SW 1271 (cell line): ENCODE measurements around the gene ABLIM2.

ENCODE experiments used
- DNase-seq, 2 experiments: peaks; one replicate each; lab custom pipeline; 2025; lab: John Stamatoyannopoulos, UW

Gene ABLIM2

DNA sequence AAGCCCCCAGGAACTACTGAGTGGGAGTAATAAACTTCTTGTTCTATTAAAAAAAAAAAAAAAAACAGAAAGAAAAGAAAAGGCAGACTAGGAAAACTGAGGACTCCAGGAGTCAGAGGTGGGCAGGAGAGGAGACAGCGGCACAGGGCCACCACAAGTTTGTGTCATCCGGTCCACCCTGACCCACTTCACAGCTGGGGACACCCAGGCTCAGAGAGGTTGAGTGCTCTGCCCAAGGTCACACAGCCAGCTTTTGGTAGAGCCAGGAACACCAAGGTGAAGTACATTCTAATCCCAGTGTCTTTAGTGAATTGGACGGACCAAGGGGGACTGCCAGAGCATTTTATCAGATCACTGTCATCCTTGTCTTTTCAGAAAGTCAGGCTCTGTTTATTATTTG is 16.4 kb upstream of the ABLIM2 start:
- no peak for DNase-seq

DNA sequence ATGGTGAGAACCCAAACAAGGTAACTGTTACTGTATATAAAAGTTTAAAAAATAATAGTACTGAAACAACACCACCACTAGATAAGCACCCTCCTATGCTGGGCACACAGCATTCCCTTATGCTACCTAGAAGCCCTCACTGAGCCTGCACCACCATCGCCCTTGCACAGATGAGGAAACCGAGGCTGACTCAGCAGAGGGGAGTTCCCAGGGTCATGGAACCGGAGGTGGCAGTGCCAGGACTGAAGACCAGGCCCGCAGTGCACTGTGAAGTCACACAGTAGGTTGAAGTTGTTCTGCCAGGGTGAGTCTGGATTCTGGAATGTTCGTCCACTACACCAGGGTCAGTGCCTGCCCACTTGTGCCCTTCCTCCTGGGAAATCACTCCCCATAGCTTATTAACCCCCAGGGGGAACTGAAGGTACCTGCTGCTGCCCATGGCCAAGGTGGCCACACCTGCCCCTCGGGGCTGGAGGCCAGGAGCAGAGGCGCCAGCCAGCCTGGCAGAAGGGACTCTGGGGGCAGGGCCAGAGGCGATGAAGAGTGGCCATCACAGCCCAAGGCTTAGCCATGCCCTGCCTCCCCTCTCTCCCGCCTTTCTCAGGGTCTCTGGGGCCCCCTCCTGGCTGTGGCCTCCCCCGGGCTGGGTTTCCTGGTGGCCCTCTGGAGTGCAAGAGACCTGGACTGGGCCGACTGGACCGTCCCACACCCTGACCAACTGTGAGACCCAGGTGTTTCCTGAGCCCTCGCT is 15.1 kb upstream of the ABLIM2 start:
- DNase-seq: no peak

DNA sequence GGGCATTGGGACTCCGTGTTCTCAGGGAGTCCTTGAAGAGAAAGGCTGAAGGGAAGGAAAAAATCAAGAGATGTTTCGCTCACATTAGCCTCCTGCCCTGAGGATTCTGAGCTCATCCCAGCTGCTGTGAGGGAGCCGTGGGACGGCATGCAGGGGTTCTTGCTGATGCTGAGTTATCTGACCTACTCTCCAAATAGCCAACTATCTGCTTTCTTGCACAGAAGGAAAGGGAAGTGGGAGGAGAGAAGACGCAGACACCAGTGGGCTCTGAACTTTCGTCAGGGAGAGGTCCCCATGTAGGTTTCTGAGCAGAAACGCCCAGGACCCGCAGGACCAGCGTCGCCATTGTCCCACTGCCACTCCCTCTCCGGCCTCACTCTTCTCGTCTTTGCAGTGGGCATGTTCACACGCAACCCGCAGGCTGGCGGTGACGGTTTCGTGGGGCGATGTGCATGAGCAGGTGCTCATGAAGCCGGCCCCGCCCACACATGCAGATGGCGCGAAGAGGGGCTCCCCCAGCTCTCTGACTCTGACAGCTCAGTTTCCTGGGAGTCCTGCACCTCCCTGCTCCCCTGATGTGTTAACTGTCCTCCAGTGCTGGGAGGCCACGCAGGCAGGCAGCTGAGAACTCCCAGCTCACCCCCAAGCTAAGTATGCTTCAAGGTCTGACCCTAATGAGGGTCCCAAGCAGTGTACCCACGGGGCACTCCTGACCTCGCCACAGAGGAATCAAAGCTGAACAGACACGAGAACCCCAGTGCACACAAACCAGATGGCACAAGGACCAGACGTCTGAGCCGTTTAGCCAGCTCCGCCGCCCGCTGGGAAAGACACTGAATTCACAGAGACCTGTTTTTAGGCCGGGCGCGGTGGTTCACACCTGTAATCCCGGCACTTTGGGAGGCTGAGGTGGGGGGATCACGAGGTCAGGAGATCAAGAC is 13.6 kb upstream of the ABLIM2 start:
- no peak for DNase-seq

DNA sequence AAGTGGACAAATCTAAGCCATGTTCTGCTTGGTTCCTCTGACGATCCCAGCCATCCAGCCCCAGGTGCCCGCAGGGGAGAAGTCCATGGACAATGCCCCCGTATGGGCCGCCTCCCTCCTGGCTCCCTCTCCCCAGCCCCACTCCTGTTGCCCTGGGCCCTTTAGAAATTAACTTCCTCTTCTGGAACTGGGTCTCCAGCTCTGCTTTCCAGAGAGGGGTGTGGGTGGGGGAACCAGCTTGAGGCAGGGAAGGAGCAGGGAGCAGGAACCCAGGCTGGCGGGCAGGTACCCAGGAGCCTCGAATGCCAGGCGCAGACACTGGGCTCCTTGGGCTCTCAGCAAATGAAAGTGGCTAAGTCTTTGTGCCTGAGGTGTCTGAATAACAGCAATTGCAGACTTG is 12.7 kb upstream of the ABLIM2 start:
- no peak for DNase-seq

DNA sequence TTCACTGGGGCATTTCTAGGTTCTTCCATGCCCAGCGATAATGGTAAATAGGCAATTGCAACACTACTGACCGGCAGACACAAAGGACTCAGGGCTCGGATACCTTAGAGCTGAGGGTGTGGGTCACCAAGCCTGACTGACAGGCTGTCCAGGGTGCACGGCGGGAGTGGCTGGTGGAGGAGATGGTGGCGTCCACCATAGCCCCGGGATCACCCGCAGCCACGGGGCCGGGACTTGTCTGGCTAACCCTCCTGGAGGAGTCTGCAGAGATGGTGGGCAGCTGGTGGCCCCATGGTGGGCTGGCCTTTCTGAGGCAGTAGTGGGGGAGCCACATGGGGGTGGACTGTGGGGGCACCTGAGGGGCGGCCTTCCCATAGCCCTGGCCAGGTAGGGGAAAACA is 11.7 kb upstream of the ABLIM2 start:
- no peak for DNase-seq

DNA sequence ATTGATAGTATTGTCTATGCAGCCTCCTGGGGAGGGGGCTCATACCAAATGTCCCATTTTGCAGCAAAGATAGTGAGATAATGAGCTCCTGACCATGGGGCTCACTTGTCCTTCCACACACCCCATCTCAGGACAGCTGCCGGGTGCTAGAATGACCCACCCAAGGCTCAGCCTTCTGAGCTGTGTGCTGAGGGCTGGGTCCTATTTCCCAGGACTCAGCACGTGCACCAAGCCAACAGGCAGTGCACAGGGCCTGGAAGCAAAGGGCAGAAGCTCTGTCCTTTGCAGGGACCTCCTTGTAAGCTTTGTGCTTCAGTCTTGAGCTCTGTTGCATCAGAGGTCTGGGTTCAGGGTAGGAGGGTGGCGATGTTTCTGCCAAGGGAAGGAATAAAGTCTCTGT is 11.2 kb upstream of the ABLIM2 start:
- DNase-seq: no peak

DNA sequence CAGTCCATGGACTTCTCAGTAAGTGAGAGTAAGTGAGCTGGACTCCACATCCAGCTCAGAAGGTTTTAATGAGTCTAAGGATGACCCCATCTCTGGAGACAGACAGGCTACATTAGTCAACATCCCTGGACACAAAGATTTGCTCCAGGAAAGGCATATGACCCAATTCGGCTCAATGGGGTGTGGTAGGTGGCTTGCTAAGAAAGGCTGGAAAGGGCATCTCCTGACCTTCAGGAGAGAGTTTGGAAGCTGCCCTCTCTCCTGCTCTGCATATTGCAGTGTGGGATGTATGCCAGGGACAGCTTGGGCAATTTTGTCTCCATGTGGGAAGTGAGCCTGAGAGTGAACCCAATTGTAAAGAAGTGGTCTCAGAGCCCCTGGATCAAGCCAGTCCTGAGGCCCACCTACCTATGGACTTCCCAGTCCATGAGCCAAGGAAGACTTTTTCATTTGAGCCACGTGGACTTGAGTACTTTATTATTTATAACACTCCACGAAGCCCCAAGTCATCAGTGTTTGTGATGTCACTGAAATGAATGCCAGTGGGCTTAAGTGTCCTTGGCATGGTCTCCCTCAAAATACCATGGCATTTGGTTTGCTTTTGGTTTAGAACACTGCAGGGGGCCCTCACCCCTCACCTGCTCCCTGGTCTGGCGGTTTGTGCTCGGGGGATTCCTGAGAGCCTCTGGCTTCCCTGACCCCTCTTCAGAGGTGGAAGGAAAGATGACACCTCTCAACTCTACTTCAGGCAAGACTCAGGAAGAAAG is 10.4 kb upstream of the ABLIM2 start:
- no peak for DNase-seq

DNA sequence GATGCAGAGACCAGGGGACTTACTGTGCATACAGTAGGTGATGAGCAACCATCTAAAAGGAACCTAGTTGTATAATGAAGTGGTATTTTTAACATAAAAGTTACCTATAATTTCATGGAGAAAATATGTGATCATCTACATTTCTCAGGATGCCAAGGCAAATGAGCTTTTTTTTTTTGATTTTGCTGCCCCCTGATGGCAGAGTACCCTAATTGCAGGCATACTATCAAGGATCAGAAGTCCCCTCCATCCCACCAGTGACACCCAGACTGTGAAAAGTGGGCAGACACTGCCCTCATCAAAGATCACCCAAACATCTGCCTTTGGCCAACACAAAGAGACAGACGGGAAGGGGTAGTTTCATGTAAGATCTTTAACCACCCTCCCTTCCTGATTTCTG is 9.6 kb upstream of the ABLIM2 start:
- no peak for DNase-seq

DNA sequence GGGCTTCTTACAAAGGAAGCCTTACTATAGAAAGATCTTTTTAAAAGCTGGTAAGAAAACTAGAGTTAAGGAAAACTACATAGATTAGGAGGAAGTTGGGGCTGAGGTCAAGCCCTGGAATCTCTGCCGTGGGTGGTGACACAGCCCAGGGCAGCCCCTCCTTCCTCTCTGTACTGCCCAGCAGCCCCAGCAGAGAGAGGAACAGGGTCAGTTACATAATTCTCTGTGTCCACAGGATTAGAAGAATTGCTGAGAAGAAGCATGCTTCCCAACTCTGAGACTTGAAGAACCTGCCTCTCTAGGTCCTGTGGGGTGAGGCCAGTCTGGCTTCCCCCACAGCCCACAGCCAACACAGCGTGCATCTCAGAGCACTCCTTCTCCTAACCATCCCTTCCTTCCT is 9.2 kb upstream of the ABLIM2 start:
- DNase-seq: no peak

DNA sequence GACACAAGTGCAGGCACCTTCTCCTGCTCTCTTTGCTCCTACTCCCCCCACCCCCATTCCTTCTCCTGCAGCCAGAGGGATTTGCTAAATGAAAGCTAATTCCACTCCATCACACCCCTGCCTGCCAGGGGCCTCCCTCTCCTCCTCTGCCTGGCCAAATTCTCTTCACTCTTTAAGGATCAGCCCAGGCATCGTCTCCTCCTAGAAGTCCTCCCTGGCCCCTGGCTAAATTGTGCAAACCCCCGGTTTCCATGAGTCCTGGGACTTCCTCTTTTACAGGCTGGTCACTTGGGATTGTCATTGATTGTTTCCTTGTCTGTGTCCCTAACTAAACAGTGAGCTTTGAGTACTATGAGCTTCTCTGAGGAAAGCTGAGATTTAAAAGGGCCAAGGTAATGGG is 8.7 kb upstream of the ABLIM2 start:
- no peak for DNase-seq

DNA sequence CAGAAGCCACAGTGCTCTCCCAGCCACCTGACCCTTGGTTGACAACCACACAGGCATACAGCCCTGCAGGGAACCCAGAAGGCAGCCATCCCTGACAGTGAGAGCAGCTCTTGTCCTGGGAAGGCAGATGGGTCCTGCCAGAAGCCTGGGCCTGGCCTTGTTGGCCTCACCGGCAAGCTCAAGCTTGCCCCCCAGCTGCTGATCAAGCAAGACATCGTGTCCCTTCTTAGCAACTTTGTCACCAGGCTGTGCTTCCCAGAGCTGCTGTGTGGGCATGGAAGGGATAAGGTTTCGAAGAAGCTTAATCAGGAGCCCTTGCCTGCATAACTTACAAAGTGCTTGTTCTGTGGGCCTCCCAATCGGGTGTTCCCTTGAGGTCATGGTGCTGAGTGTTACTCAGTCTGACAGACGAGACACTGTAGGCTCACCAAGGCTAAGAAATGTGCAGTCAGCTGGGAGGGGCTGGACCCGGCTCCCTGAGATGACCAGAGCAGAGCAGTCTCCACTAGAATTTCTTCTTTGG is 6.8 kb upstream of the ABLIM2 start:
- DNase-seq: no peak

DNA sequence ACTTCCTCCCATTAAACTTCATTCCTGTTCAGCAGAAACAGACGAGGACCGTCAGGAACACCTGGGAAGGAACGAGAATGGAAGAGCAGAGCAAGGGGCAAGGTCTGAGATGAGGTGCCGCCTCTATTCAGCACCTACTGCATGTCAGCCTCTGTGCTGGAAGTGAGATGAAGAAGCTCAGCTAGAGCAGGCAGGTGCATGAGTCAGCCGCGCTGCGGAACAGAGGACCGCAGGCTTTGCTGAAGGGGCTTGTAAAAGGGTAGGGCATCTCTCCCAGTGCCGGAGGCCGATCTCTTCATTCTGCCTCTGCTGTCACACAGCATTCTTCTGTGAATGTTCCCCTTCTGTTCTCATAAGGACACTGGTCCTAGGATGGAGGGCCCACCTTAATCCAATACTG is 6.1 kb upstream of the ABLIM2 start:
- no peak for DNase-seq

DNA sequence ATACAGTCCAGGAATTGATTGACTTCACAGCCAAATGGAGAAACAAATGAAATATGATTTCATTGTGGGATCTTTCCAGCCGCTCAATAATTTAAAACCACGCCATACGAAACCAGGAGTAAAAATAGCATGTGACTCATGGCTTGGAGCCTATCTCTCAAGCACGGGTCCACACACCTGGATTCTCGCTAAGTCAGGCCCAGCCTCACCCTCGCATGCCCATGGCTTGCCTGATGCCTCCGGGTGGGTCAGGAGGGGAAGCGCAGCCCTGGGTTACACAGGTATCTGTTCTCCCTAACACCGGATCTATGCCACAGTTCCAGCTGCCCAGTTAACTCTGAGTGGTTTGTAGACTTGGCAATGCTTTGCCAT is 5.6 kb upstream of the ABLIM2 start:
- no peak for DNase-seq

DNA sequence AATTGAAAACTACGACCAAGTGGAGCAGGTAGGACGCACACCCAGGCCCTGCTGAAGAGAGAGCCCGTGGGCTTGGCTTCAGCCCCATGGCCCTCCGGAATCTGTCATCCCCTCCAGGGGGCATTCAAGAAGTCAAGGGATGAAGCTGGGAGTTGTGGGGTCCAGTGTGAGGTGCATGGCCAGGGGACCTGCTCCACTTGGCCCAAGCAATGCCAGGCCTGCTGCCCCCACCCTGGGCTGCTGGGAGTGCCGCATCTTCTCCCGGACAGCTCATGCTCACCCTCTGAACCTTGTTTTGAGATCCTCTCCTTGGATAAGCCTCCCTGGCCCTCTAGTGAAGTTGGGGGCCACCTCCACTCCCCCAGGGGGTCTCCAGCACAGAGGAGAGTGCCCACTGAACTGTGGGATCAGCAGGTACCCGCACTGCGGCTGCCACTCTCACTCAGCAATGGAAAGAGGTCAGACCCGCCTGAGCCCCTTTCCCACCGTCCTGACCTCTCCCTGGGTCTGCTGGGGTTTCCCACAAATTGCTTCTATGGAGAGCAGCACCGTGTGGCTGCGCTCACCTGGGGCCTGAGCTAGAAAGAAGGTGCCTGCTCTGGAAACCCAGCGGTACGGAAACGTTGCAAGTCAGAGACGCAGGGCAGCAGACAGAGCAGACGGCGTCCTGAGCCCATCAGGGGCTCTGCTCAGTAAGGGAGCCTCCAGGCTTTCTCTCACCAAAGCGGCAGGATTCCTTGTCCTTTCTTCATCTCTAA is 5.0 kb upstream of the ABLIM2 start:
- no peak for DNase-seq

DNA sequence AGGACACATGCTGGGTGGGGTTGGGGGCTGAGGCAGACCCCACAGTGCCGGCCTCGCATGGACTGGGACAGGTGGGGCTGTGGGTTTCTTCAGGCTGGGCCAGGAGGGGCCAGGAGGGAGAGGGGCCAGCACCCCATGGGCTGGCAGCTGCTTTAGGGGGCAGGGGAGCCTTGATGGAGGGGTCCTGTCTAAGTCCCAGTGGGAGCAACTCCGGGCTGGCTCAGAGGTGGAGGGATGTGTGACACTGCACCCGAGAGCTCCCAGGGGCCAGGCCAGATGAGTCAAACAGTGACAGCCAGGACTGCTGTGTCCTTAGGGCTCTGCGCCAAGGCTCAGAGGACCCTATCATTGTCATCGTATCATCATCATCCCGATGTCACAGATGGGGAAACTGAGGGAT is 4.4 kb upstream of the ABLIM2 start:
- DNase-seq: no peak

DNA sequence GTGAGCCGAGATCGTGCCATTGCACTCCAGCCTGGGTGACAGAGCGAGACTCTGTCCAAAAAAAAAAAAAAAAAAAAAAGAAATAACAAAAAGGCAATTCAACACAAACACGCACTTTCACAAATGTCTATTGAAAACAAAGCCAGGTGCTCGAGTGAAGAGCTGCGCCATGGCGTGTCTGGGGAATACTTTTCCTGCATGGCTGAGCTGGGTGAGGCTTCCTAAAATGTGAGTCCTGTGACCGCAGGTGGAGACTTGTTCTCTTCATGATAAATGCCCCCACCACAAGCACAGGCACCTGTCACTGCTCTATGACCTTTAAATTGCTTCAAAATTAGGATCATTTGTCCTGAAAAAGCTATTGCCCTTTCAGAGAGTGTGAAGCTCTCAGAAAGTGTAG is 4.0 kb upstream of the ABLIM2 start:
- no peak for DNase-seq

DNA sequence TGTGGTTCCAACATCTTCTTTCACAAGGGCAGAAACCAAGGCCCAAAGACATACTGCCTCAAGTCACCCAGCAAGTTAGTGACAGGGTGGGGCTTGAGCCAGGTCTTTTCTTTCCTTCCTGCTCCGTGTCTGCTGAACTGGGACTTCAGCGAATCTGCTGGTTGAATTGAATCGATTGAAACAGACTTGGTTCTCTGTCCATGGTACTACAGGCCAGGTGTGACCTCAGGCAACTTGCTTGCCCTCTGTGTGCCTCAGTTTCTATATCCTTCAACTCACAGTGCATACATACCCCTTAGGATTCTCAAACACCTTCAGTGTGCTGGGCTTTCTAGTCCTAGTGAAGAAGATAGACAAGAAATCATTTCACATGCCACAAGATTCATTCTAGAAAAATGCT is 2.0 kb upstream of the ABLIM2 start:
- no peak for DNase-seq

DNA sequence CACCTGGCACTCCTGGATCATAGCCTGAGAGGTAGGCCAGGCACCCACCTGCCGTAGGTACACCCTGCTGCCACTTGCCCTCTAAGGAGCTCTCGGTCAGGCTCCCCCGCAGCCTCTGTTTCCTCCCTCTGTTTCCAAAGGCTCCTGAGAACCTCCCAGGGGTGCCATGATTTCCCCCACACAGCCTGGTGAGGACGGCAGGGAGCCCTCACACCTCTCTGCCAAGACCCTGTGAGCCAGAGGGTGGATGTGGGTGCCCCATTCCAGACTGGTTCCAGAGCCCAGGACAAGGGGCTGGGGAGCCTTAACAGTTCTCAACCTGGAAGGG is 1.6 kb upstream of the ABLIM2 start:
- DNase-seq: no peak

DNA sequence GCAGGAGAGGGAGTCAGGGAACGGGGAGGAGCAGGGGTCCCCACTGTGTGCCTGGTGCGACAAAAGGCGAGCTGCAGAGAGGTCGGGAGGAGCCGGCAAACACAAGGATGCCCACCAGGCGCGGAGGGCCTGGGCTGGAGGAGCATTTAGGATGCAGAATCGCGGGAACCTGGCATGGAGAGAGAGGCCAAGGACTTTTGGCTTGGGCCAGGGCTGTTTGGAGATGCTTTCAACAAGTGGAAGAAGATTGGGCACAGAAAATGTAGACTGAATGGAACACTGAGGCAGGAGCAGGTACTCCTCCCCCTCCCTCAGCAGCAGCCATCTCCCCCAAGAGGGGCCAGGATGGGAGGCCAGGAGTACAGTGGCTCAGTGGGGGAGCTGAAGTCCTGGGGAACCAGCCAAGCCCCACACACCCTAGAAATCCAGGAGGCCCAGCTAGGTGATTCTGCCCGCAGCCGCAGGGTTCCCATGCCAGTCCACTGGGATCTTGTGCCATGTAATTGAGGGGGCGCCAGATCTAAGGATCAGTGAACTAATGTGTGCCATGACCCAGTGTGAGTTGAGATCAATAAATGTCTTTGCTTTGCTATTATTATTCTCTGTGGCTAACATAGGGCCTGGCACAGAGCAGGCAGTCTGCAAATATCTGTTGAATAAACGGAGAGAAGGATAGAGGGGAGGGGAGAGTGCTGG is 1.1 kb upstream of the ABLIM2 start:
- DNase-seq: no peak

DNA sequence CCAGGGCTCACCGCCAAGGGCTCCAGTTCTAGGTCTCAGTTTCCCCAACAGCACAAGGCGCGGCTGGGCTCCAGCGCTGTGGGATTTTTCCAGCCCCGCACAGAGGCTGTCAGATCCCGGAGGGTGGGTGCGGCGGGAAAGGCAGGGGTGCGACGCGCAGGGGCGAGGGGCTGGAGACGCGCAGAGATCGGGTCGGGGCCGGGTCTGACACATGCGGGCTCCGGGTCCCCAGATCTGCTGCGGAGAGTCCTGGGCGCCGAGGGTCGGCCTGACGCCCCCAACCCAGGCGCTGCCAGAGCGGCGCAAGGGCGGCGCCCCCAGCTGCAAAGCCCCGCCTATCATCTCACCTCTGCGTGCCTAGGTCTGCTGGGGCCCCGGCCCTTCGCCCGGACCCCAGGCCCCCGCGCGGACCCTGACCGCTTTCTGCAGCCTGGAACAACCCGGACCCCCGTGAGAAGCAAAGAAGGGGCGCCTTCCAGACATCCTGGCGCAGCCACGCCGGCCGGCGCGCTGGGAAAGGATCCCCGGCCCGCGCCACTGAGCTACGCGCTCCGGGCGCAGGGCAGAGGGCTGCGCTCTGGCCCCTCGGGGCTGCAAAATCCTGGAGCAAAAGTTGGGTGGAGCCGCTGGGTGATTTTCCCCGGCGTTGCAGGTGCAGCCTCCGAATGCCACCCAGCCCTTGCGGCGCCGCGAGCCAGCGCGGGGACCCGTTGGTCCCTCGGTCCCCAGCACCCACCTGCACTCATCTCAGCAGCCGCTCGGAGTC is 486 bp downstream of the ABLIM2 start:
- DNase-seq: no peak

DNA sequence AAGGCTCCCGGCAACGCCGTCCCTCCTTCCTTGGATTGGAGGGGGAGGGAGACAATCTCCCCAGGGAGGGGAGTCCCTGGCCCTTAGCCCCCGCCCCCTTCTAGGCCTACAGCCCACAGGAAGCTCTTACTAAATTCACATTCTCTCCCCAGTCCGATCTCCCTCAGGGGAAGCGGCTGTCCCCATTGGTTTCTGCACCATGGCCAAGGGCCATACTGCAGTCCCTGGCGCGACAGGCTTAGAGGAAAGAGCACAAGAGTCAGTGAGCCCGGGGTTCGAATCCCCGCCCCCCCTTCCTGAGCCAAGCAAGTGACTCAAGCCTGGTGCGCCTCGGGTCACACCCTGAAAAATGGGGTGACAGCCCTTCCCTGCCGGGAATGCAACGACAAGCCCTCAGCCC is 1.1 kb downstream of the ABLIM2 start:
- DNase-seq: no peak
